H1 (cell line): Measurements from ENCODE around the gene SKP1. TPM values are rescaled to one million over a fixed set of nuclear protein-coding genes. Genes with fewer than 3 reads are reported as not detected.
A peak's percentile ranks its signal among the peaks of the same experiment; 100 is the strongest.

ENCODE experiments used
- BACH1 ChIP-seq: IDR thresholded peaks from 2 replicates; pipeline ENCODE4 v1.6.1; 2012; ENCODE audit warnings: low read length, improper control_type of control experiment
- BCL11A ChIP-seq, 2 experiments: IDR thresholded peaks; one replicate each; pipeline ENCODE4 v1.6.1; 2011; ENCODE audit warnings: low read depth in 2 of 2, low read length in 2 of 2, mild to moderate bottlenecking in 2 of 2
- CEBPB ChIP-seq: IDR thresholded peaks from 2 replicates; pipeline ENCODE4 v1.6.1; 2012; ENCODE audit warnings: low read depth, low read length
- CTBP2 ChIP-seq: IDR thresholded peaks from 2 replicates; pipeline ENCODE4 v1.7.0; 2011; ENCODE audit warnings: borderline replicate concordance, mild to moderate bottlenecking, moderate library complexity, mixed read lengths, low read length; ENCODE audit not compliant: insufficient read depth, insufficient read length
- CTCF ChIP-seq, 3 experiments: IDR thresholded peaks; 1 replicate in 2 of 3; 2 replicates in 1 of 3; pipeline versions ENCODE4 v1.5.1 to v1.6.1; 2011; ENCODE audit warnings: low read length in 3 of 3, mild to moderate bottlenecking in 3 of 3, inconsistent platforms in 2 of 3, low read depth in 1 of 3, moderate library complexity in 1 of 3; ENCODE audit not compliant: insufficient read depth in 1 of 3; ENCODE audit errors: control extremely low read depth in 1 of 3
- JUN ChIP-seq: IDR thresholded peaks from 2 replicates; pipeline ENCODE4 v1.6.1; 2011; ENCODE audit warnings: low read depth, mild to moderate bottlenecking, improper control_type of control experiment, low read length
- KDM4A ChIP-seq: IDR thresholded peaks from one replicate; pipeline ENCODE4 v1.7.1; 2012; ENCODE audit warnings: low read depth, mild to moderate bottlenecking, moderate library complexity, low read length, inconsistent platforms; ENCODE audit not compliant: severe bottlenecking
- KDM5A ChIP-seq: fragments of 200-600 bp; IDR thresholded peaks from 2 replicates; pipeline ENCODE4 v1.7.1; 2012; ENCODE audit warnings: mild to moderate bottlenecking, low read length, inconsistent platforms, mixed read lengths
- MAX ChIP-seq: IDR thresholded peaks from 2 replicates; pipeline ENCODE4 v1.6.1; 2012; ENCODE audit warnings: inconsistent platforms
- POLR2A ChIP-seq, 2 experiments: IDR thresholded peaks; 1 replicate in 1 of 2; 2 replicates in 1 of 2; pipeline ENCODE4 v1.6.1; 2011; ENCODE audit warnings: low read depth in 2 of 2, low read length in 2 of 2, mild to moderate bottlenecking in 2 of 2; ENCODE audit errors: control extremely low read depth in 1 of 2
- POLR2AphosphoS5 ChIP-seq: IDR thresholded peaks from 2 replicates; pipeline ENCODE4 v1.6.1; 2011; ENCODE audit warnings: low read depth, low read length
- RBBP5 ChIP-seq: IDR thresholded peaks from 2 replicates; pipeline ENCODE4 v1.7.1; 2012; ENCODE audit warnings: low read depth, mild to moderate bottlenecking, inconsistent platforms, low read length, moderate library complexity, borderline replicate concordance
- RFX5 ChIP-seq: IDR thresholded peaks from 2 replicates; pipeline ENCODE4 v1.6.1; 2011; ENCODE audit warnings: low read depth, low read length, improper control_type of control experiment, borderline replicate concordance
- SIX5 ChIP-seq: IDR thresholded peaks from 2 replicates; pipeline ENCODE4 v1.6.1; 2011; ENCODE audit warnings: mild to moderate bottlenecking, low read depth, low read length
- SP2 ChIP-seq: IDR thresholded peaks from 2 replicates; pipeline ENCODE4 v1.6.1; 2012; ENCODE audit warnings: mild to moderate bottlenecking, low read length, inconsistent platforms
- TEAD4 ChIP-seq: IDR thresholded peaks from 2 replicates; pipeline ENCODE4 v1.6.1; 2012; ENCODE audit warnings: low read depth, low read length, inconsistent platforms, mixed read lengths
- polyA plus RNA-seq, 7 experiments: library from polyadenylated mRNA; depleted of rRNA in 3 of 7; stranded (reverse) in 5 of 7; unstranded in 2 of 7; fragments of >200 nt in 5 of 7; fragments of 200-250 nt in 2 of 7; gene quantifications; 1 replicate in 5 of 7; 2 replicates in 1 of 7; 4 replicates in 1 of 7; pipeline versions ENCODE4 v1.2.1 to v1.2.3, GENCODE V29; 2011 to 2013; ENCODE audit warnings: missing spikeins in 2 of 7, mixed read lengths in 2 of 7
- total RNA-seq: library from RNA; stranded (reverse); fragmentation: NEBNext Ultra II Directional; extraction: Animal tissue kit (Norgen Biotek cat#: 25700); gene quantifications from 2 replicates; pipeline ENCODE4 v1.2.1, GENCODE V29; 2021

Gene SKP1
- total and polyA plus RNA-seq, 2 of the 8 experiments (the other 6 are each of a cell fraction or from before 2014, with no cell fraction given), result 163 to 332 TPM

- TF ChIP-seq KDM5A (no peak), BCL11A (IDR thresholded peaks at IDR 0.05; ENCODE audit: low read depth in 2 of 2, low read length in 2 of 2) (no peak), JUN (no peak), KDM4A (peak; percentile 45), CTCF (IDR thresholded peaks at IDR 0.05; ENCODE audit: control extremely low read depth in 1 of 3, insufficient read depth in 1 of 3, low read depth in 1 of 3, low read length in 3 of 3) (no peak), MAX (0 out of 2 replicates have a peak, but pooled peaks have one; percentile 28), SP2 (no peak), TEAD4 (0 out of 2 replicates have a peak, but pooled peaks have one; percentile 6), POLR2A (IDR thresholded peaks at IDR 0.05; ENCODE audit: control extremely low read depth in 1 of 2, low read depth in 2 of 2, low read length in 2 of 2) (peak in 1 of 2 experiments; percentile 79; a peak in 2 of 3 replicates), SIX5 (no peak), CEBPB (no peak), RBBP5 (no peak), BACH1 (no peak), RFX5 (no peak), CTBP2 (no peak), POLR2AphosphoS5 (peak; percentile 50)
These were observed 62.6 kb downstream of the SKP1 start, which contains the start of gene TCF7 (continued) for GRCh38 chr5:134113902-134114875.
